ENCODE data around the gene CERKL.

CERKL gene

GRCh38 chr2:181680937-181681811 lies 24.3 kb upstream of the CERKL start:
- H3K4me1 Mint-ChIP-seq, result peaks cover 44% of the 10 kb centered on the region
- peak overlapping the region; percentile 4 for H3K27ac Mint-ChIP-seq
- H3K27me3 Mint-ChIP-seq, result peaks cover 88% of the 10 kb centered on the region
- DNase-seq (peak; percentile 4), ATAC-seq (peak; percentile 13)
- peaks cover 6% of the 10 kb centered on the region for H3K9me3 Mint-ChIP-seq
- H3K36me3 Mint-ChIP-seq (ENCODE audit: low read depth), result peaks cover 5% of the 10 kb centered on the region
- peak overlapping the region; percentile 56 for H3K4me3 Mint-ChIP-seq

DNA sequence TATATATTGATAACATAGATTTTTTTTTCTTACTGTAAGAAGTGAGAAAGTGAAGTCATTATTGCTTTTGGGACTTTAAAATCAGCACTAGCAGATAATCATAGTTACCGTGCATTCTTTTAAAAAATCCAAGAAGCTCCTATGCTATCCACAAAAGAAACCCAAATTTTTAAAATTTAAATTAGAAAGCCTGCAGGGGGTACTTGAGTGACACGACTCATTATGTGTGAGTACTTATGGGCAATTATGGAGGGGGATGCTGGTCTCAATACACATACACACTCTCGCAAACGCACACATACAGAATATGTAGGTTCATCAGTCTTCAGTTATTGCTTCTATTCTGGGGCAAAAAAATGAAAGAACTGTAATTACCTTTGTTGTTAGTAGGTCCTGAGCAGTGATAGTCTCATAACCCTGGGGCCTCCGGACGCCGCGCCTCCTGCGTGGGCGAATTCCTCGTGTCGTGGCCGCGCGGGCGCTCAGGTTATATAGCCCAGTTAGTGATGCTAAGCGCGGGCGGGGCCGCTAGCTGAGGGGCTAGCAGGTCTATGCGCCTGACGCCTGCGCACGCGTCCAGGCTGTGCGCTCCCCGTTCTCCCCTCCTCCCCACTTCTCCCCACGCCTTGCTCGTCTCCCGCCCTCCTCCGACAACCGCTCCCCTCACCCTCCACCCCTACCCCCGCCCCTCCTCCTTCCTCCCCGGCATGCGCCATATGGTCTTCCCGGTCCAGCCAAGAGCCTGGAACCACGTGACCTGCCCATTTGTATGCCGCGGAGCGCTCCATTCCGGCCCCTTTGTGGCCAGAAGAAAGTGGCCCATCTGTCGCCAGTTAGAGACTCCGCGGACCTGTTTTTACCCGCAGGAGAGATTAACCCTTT lies 23.4 kb upstream of the CERKL start, which contains the start of gene NEUROD1:
Gene NEUROD1 (minus strand): TSS at position 463 of the 882 bp plus-strand sequence. CDS start 1,657 bp downstream, outside the sequence.
- H3K4me3 Mint-ChIP-seq, result peak within 1 kb of the TSS; percentile 56
- H3K36me3 Mint-ChIP-seq (ENCODE audit: low read depth), result peaks cover 5% of the 10 kb centered on the region
- peaks cover 6% of the 10 kb centered on the region for H3K9me3 Mint-ChIP-seq
- H3K4me1 Mint-ChIP-seq, result peaks cover 44% of the 10 kb centered on the region
- DNase-seq, result peak; percentile 21
- H3K27ac Mint-ChIP-seq, result peak within 1 kb of the TSS; percentile 4
- no peak for ATAC-seq
- peaks cover 84% of the 10 kb centered on the region for H3K27me3 Mint-ChIP-seq

DNA sequence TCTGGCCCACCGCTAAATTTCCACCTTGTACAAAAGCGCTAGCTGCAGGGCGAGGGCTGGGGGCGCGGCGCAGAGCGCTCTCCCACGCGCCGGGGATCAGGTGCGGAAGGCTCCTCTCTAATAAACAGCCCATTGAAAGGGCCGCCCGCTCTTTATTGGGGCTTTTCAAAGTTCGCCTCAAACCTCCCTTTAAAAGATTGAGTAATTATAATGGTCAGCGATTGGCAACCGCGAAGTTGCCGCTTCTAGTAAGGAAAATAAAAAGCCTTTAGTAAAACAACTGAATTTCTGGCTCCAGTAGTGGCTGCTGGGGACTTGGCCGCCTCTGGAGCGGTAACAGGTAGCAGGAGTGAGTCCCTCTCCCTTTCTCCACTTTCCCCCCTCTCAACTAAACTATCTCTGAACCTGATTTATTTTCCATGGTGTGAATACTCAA lies 22.7 kb upstream of the CERKL start:
- H3K27me3 Mint-ChIP-seq, result peaks cover 83% of the 10 kb centered on the region
- peaks cover 5% of the 10 kb centered on the region for H3K36me3 Mint-ChIP-seq (ENCODE audit: low read depth)
- ATAC-seq (no peak), DNase-seq (no peak)
- H3K4me1 Mint-ChIP-seq, result peaks cover 38% of the 10 kb centered on the region
- no peak overlapping the region for H3K27ac Mint-ChIP-seq
- H3K4me3 Mint-ChIP-seq, result no peak overlapping the region
- peaks cover 6% of the 10 kb centered on the region for H3K9me3 Mint-ChIP-seq

- DNase-seq (no peak), ATAC-seq (no peak)
- peaks cover 37% of the 10 kb centered on the region for H3K4me1 Mint-ChIP-seq
- peaks cover 6% of the 10 kb centered on the region for H3K9me3 Mint-ChIP-seq
- H3K4me3 Mint-ChIP-seq, result no peak overlapping the region
- peaks cover 5% of the 10 kb centered on the region for H3K36me3 Mint-ChIP-seq (ENCODE audit: low read depth)
- H3K27me3 Mint-ChIP-seq, result peaks cover 81% of the 10 kb centered on the region
- no peak overlapping the region for H3K27ac Mint-ChIP-seq
Measured at GRCh38 chr2:181678861-181679543, 22.1 kb upstream of the CERKL start.

- Mint-ChIP-seq H3K27me3 (peaks cover 73% of the 10 kb centered on the region), H3K27ac (peak overlapping the region; percentile 60), H3K4me1 (peaks cover 38% of the 10 kb centered on the region), H3K4me3 (no peak overlapping the region), H3K9me3 (peaks cover 6% of the 10 kb centered on the region), H3K36me3 (ENCODE audit: low read depth) (peaks cover 5% of the 10 kb centered on the region)
- ATAC-seq (peak; percentile 69), DNase-seq (peak; percentile 68)
Measured at GRCh38 chr2:181677912-181678586, 21.1 kb upstream of the CERKL start.

- Mint-ChIP-seq H3K4me3 (no peak overlapping the region), H3K9me3 (peaks cover 6% of the 10 kb centered on the region), H3K27me3 (peaks cover 50% of the 10 kb centered on the region), H3K4me1 (peaks cover 24% of the 10 kb centered on the region), H3K36me3 (ENCODE audit: low read depth) (peaks cover 5% of the 10 kb centered on the region), H3K27ac (no peak overlapping the region)
- ATAC-seq (no peak), DNase-seq (no peak)
Measured at GRCh38 chr2:181675254-181675653, 18.3 kb upstream of the CERKL start.

GRCh38 chr2:181674461-181674860 lies 17.6 kb upstream of the CERKL start:
- no peak overlapping the region for H3K27ac Mint-ChIP-seq
- no peak for ATAC-seq
- no peak overlapping the region for H3K4me3 Mint-ChIP-seq
- peaks cover 24% of the 10 kb centered on the region for H3K4me1 Mint-ChIP-seq
- peaks cover 5% of the 10 kb centered on the region for H3K36me3 Mint-ChIP-seq (ENCODE audit: low read depth)
- peaks cover 47% of the 10 kb centered on the region for H3K27me3 Mint-ChIP-seq
- DNase-seq, result no peak
- peaks cover 6% of the 10 kb centered on the region for H3K9me3 Mint-ChIP-seq

GRCh38 chr2:181673173-181673572 lies 16.3 kb upstream of the CERKL start:
- ATAC-seq (no peak), DNase-seq (no peak)
- Mint-ChIP-seq H3K4me1 (peaks cover 16% of the 10 kb centered on the region), H3K27me3 (peaks cover 40% of the 10 kb centered on the region), H3K27ac (no peak overlapping the region), H3K4me3 (no peak overlapping the region), H3K36me3 (ENCODE audit: low read depth) (no peaks in the 10 kb centered on the region), H3K9me3 (no peaks in the 10 kb centered on the region)

DNA sequence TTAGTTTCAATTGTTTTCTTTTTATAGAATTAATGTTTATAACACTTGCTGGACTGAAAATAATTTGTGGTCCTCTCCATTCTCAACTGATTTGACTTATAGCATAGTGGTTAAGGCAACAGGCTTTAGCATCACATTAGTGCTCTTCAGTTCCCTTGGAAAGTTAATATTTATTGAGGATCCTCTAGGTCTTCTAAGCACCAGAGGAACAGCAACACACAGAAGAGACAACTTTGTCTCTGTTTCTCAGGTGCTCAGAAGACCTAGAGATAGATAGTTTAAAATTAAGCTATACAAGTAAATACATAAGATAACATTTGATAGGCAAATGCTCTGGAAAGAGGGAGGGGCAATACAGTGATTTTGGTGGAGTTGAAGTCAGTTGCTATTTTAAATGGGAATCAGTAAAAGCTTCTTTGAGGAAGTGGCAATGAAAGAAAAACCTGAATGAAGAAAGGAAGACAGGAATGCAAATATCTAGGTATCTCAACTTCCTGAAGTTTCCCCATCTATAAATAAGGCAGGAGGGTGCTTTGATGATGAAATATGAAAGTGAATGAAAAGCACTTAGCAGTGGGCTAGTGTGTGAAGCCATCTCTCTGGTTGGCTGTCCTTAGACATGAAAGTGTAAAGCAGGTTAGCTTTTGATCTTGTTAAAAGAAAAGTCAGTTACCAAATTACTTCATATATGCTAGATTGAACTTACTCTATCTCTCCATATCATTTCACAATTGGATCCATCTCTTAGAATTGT lies 15.5 kb upstream of the CERKL start:
- H3K4me3 Mint-ChIP-seq, result no peak overlapping the region
- ATAC-seq, result peak; percentile 63
- no peak overlapping the region for H3K27ac Mint-ChIP-seq
- DNase-seq, result no peak
- H3K9me3 Mint-ChIP-seq, result no peaks in the 10 kb centered on the region
- H3K36me3 Mint-ChIP-seq (ENCODE audit: low read depth), result no peaks in the 10 kb centered on the region
- peaks cover 12% of the 10 kb centered on the region for H3K4me1 Mint-ChIP-seq
- peaks cover 35% of the 10 kb centered on the region for H3K27me3 Mint-ChIP-seq

DNA sequence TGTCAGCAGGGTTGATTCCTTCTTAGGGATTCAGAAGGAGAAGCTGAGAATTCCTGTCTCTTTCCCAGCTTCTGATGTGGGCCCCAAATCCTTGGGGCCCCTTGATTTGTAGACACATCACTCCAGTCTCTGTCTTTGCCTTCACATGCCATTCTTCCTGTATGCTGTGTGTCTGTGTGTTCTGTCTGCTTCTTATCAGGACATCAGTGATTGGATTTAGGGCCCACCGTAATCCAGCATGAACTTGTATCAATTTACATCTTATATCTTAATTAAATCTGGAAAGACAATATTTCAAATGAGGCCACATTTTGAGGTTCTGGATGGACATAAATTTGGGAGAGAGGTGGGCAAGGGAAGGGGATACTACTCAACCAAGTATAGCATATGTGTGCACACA lies 13.7 kb upstream of the CERKL start:
- Mint-ChIP-seq H3K36me3 (ENCODE audit: low read depth) (no peaks in the 10 kb centered on the region), H3K27me3 (peaks cover 36% of the 10 kb centered on the region), H3K4me1 (peaks cover 12% of the 10 kb centered on the region), H3K4me3 (no peak overlapping the region), H3K9me3 (peaks cover 13% of the 10 kb centered on the region), H3K27ac (no peak overlapping the region)
- ATAC-seq (no peak), DNase-seq (no peak)

GRCh38 chr2:181667234-181667633 lies 10.3 kb upstream of the CERKL start:
- ATAC-seq (no peak), DNase-seq (no peak)
- H3K36me3 Mint-ChIP-seq (ENCODE audit: low read depth), result no peaks in the 10 kb centered on the region
- peaks cover 17% of the 10 kb centered on the region for H3K9me3 Mint-ChIP-seq
- H3K27me3 Mint-ChIP-seq, result peaks cover 23% of the 10 kb centered on the region
- no peak overlapping the region for H3K27ac Mint-ChIP-seq
- H3K4me3 Mint-ChIP-seq, result no peak overlapping the region
- peaks cover under 1% of the 10 kb centered on the region for H3K4me1 Mint-ChIP-seq

- no peaks in the 10 kb centered on the region for H3K4me1 Mint-ChIP-seq
- H3K36me3 Mint-ChIP-seq (ENCODE audit: low read depth), result no peaks in the 10 kb centered on the region
- H3K9me3 Mint-ChIP-seq, result peaks cover 17% of the 10 kb centered on the region
- peaks cover 20% of the 10 kb centered on the region for H3K27me3 Mint-ChIP-seq
- DNase-seq (no peak), ATAC-seq (no peak)
- H3K4me3 Mint-ChIP-seq, result no peak overlapping the region
- H3K27ac Mint-ChIP-seq, result no peak overlapping the region
Measured at GRCh38 chr2:181662287-181662686, 5.4 kb upstream of the CERKL start.

GRCh38 chr2:181660181-181660580 lies 3.3 kb upstream of the CERKL start:
- ATAC-seq (no peak), DNase-seq (no peak)
- H3K9me3 Mint-ChIP-seq, result no peaks in the 10 kb centered on the region
- H3K4me3 Mint-ChIP-seq, result no peak overlapping the region
- peaks cover 7% of the 10 kb centered on the region for H3K4me1 Mint-ChIP-seq
- no peaks in the 10 kb centered on the region for H3K36me3 Mint-ChIP-seq (ENCODE audit: low read depth)
- H3K27me3 Mint-ChIP-seq, result peaks cover 26% of the 10 kb centered on the region
- H3K27ac Mint-ChIP-seq, result no peak overlapping the region
